ENCODE measurements around the gene ARHGEF17.

ARHGEF17 gene

DNA sequence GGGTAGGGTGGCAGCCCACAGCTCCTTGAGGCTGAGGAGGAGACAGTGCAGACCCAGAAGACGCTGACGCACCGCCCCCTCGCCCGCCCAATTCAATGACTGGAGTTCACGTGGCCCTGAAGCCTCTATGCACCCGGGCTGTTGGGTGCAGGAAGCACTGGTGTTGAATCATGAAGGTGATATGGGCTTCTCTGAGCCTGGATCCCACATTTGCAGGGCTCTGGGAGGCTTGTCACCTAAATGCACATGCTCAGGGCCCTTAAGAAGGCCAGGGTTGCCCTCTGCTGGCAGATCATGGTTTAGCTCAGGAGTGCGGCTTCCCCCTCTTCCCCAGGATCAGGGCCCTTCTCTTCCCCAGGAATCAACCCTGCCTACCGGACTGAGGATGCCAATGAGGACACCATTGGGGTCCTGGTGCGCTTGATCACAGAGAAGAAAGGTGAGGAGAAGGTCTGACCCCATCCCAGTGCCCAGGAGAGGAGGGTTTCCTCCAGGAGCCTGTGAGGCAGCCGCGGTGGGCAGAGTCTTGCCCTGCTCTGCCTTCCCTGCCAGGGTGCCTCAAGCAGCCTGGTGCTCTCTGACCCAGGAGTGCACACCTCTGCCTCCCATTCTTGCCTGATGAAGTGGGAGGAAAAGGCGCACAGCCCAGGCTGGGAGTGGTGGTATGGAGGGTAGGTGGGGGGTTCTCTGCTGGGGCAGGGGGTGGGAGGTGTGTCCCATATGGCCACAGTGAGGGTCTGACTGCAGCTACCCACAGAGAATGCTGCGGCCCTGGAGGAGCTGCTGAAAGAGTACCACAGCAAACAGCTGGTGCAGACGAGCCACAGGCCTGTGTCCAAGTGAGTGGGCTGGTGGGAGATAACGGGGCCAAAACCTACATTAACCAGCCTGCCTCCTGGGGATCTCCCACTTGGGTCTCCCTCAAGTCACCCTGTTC is 85.7 kb downstream of the ARHGEF17 start:
- peak; percentile 69 for DNase-seq
- in situ Hi-C loops (cut with HindIII; ENCODE audit: low pct_ligation_motif_present, low pct_unique_long_range_greater_than_20kb, low sequenced_read_pairs), result no loop called here

DNA sequence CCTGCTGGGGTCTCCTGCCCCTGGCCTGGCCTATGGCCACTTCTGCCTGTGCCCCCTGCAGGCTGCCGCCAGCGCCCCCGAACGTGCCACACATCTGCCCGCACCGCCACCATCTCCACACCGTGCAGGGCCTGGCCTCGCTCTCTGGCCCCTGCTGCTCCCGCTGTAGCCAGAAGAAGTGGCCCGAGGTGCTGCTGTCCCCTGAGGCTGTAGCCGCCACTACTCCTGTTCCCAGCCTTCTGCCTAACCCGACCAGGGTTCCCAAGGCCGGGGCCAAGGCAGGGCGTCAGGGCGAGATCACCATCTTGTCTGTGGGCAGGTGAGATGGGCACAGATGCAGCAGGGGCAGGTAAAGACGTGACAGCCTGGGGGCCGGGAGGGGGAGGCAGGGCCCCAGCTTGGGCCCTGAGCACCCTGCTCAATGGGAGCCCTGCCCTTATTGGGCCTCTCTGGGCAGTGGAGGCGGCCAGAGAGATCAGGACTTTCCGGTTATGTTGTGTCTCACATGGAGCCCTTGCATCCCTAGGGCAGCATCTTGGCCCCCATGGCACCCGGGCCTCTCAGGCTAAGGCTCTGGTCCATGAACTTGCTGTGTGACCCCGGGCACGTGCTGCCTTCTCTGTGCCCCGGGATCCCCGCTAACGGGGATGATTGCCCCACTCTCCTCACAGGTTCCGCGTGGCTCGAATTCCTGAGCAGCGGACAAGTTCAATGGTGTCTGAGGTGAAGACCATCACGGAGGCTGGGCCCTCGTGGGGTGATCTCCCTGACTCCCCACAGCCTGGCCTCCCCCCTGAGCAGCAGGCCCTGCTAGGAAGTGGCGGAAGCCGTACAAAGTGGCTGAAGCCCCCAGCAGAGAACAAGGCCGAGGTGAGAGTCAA is 86.6 kb downstream of the ARHGEF17 start:
- no peak for DNase-seq
- in situ Hi-C loops (cut with HindIII; ENCODE audit: low pct_ligation_motif_present, low pct_unique_long_range_greater_than_20kb, low sequenced_read_pairs), result no loop called here

DNA sequence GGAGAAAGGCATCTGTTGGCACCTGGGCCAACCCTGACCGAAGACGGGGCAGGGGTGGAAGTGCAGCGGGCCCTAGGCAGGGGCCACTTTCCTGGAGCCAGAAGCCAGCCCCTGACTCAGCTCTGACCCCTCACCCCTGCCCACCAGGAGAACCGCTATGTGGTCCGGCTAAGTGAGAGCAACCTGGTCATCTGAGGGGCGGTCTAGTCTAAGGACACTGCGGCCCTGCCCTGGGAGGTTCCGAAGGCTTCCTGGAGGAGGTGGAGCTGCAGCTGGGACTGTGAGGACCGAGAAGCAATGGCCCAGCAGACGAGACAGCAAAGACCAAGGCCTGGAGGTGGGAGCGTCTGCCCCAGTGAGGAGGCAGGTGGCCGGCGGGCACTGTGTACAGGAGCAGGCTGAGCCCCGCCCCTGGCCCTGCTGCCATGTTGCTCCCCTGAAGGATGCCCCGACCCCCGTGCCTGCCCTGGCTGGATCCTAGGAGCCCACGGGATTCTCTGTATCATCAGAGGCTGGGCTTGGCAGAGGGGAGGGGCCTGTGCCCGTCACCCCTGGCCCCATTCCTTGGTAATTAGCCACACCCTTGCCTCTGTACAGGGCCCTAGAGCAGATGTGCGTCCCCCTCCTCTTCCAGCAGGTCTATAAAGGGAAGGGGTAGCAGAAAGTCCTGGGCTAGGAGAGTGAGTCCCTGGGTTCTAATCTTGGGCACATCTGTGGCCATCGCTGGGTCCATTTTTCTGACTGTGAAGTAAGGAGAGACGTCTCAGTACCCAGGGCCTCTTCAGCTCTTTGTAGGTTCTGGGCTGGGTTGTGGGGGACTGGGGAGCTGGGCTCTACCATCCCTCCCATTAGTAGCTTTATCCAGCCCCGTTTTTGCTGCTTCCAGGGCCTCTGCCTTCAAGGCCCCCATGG is 87.5 kb downstream of the ARHGEF17 start:
- no peak for DNase-seq
- in situ Hi-C loops (cut with HindIII; ENCODE audit: low pct_ligation_motif_present, low pct_unique_long_range_greater_than_20kb, low sequenced_read_pairs), result no loop called here

DNA sequence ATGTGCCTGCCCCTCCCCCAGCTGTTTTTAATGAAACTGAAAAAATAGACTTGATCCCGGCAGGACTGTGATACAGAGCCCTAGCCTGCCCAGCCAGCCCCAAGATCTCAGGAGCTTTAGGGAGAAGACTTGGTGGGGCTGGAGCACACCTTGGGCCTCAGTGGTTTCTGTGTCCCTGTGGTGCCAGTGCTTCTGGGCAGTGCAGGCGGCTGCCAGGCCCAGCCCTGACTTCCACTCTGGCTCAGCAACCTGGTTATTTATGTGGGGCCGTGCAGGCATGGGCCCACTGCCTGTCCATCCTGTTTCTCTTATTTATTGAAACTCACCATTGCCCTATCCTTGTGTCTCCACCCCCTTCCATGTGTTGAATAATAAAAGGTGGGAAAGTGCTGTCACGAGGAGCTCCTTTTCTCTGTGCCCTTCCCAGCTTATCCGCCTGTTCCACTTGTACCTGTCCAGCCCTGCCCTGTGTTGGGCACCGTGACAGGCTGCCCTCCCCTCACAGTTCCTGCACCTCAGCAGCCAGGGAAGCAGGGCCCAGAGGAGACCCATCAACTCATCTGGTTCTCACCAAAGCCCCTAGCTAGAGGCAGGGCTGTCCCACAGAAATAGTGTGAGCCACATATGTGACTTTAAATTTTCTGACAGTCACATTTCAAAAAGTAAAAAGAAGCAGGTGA is 88.3 kb downstream of the ARHGEF17 start:
- no peak for DNase-seq
- in situ Hi-C loops (cut with HindIII; ENCODE audit: low pct_ligation_motif_present, low pct_unique_long_range_greater_than_20kb, low sequenced_read_pairs), result no loop called here

DNA sequence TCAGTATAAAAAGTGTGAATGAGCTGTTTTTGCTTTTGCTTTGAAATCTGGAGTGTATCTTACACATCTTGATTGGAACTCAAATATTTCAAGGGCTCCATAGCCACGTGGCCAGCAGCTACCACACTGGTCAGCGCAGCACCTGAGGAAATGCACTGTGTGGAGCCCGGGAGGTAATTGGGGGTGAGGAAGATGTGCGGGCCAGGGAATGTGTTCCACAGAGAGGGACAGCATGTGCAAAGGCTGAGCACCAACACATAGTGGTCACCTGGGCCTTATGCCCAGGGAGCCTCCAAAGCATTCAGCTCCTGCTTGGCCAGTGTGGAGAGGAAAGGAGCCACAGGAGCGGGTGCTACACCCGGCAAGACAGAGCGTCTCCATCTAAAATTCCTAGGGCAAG is 88.9 kb downstream of the ARHGEF17 start:
- in situ Hi-C loops (cut with HindIII; ENCODE audit: low pct_ligation_motif_present, low pct_unique_long_range_greater_than_20kb, low sequenced_read_pairs), result no loop called here
- DNase-seq, result no peak

DNA sequence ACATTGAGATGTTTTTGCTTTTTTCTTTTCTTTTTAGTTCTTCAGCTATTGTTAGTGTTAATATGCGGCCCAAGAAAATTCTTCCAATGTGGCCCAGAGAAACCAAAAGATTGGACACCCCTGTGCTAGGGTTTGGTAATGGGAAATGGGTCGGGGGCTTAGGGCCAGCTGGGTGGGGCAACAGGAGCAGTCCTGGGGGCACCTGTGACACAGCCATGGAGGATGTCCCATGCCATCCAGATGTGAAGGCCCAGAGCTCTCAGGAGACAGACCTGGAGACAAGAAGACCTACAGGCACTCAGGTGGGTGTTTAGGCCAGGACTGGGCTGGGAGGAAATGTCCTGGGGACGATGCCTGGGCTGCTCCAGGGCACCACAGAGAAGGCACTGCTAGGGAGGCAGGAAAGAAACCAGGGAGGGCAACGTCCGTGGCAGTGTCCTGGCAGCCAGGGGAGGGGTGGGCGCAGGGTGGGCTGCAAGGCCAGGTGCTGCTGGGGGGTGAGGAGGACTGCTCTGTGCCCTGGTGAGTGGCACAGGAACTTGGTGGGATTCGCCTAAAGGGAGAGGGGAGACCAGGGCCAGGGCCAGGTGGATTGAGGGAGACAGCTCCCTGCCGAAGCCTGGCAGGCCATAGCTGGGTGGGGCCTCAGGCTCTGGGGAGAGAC is 89.5 kb downstream of the ARHGEF17 start:
- in situ Hi-C loops (cut with HindIII; ENCODE audit: low pct_ligation_motif_present, low pct_unique_long_range_greater_than_20kb, low sequenced_read_pairs), result no loop called here
- DNase-seq, result no peak

DNA sequence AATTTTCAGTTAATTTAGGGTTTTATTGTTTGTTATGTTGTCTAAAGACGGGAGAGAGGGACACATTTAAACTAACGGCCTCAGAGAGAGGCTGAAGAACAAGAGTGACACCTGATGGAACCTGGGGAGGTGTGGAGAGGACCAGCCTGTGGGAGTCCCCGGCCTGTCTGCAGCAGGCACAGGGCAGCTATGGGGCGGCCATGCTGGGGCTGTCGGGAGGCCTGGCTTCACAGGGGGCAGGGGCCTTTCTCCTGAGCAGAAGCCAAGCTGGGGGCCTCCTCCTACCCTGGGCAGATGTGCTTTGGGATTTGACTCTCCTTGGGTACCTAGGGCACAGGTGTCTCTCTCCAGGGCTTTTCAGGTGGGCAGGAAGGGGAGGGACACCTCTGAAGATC is 90.1 kb downstream of the ARHGEF17 start:
- in situ Hi-C loops (cut with HindIII; ENCODE audit: low pct_ligation_motif_present, low pct_unique_long_range_greater_than_20kb, low sequenced_read_pairs), result no loop called here
- no peak for DNase-seq

DNA sequence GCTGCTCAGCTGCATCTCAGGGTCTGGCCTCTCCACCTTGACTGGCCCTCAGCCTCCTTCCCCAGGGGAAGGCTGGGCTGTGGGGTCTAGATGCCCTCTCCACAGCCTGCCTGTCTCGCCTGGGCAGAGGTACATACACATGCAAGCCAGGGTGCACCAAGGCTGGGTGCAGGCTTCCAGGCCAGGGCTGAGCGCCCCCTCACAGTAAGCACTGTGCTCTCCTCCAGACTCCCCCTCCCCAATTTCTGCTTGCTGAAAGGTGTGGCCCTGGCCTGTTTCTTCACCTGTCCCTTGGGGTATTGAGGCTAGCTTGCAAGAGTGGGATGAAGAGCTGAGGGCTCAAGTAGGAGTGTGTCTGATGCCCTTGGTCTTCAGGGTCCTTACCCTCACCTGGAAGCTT is 90.6 kb downstream of the ARHGEF17 start:
- in situ Hi-C loops (cut with HindIII; ENCODE audit: low pct_ligation_motif_present, low pct_unique_long_range_greater_than_20kb, low sequenced_read_pairs), result no loop called here
- no peak for DNase-seq

DNA sequence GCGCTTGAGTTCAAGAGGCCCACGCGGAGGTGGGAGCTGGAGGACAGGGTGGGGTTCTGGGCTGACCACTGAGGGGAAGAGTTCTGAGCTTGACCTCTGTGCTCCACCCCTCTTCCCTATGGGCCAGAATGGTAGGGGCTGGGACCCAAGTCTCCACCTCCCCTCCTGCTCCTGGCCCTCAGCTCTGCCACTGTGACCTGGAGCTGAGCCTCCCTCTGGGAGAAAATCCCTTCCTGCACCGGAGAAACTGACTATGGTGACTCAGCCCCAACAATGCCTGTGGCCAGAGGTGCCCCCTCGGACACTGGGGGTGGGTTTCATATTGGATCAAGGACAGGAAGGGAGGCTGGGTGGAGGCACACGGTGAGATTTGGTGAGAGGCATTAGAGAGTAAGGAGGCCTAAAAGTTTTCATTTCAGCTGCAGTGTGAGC is 91.1 kb downstream of the ARHGEF17 start:
- in situ Hi-C loops (cut with HindIII; ENCODE audit: low pct_ligation_motif_present, low pct_unique_long_range_greater_than_20kb, low sequenced_read_pairs), result no loop called here

DNA sequence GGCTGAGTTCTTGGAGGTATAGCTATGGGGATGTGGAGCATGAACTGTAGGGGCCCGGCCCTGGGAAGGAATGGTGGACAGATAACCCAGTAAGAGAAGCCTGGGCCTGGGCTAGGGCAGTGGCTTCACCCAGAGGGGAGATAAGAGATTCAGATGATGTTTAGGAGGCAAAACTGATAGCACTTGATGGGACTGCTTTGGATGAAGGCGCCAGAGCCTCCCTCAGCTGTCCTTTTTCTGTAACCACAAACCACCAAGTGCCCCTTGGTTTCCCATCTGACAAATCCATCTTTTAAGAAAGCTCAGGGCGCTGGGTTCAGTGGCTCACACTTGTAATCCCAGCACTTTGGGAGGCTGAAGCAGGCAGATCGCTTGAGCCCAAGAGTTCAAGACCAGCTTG is 91.6 kb downstream of the ARHGEF17 start:
- in situ Hi-C loops (cut with HindIII; ENCODE audit: low pct_ligation_motif_present, low pct_unique_long_range_greater_than_20kb, low sequenced_read_pairs), result no loop called here
- no peak for DNase-seq

More for the DNA sequence above, 91.1 kb downstream of the ARHGEF17 start:
- no peak for DNase-seq

DNA sequence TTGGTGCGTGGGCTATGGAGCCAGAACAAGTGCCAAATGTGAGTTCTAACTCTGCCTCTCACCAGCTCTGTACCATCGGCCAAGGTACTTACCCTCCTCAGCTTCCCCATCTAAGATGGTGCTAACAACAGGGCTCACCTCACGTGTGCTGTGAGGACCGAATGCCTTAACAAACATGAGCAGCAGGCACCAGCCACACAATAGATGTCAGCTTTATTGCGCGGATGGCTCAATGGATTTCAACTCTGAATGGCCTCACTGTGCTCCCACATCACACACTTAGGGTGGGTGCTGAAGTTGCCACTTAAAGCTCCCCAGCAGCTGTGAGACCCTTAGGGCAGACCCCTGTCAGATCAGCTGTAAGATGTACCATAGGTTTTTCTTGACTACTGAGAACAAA is 92.2 kb downstream of the ARHGEF17 start:
- no peak for DNase-seq
- in situ Hi-C loops (cut with HindIII; ENCODE audit: low pct_ligation_motif_present, low pct_unique_long_range_greater_than_20kb, low sequenced_read_pairs), result no loop called here

DNA sequence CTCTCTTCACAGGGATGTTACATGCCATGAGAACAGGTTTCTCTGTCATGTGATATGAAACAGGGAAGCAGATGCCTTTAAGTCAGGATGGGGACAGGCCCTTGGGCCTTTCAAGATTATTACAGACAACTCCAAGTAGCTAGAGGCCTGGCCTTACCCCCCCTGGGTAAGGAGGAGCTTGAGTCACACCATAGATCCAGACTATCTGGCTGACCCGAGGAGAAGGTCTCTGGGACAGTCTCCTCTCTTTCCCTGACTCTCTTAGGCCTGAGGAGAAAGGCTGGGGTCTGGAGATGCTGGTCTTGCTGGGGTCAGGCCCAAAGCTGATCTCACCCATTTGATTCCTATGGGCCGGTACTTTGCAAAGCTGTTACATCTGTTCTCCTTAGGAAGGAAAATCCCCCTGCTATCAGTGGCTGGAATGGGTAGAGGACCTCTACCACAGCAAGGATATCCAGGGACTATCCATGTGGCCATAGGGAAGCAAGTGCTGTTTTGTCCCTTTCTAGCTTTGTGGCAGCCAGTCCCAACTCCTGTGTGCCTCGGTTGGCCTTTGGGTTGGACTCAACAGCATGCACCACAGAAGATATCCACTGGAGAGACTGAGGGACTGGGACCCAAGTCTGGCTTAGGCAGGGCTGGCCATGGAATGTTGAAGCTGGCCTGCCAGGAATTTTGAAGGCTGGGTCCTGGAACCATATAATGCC is 93.3 kb downstream of the ARHGEF17 start:
- no peak for DNase-seq
- in situ Hi-C loops (cut with HindIII; ENCODE audit: low pct_ligation_motif_present, low pct_unique_long_range_greater_than_20kb, low sequenced_read_pairs), result no loop called here

DNA sequence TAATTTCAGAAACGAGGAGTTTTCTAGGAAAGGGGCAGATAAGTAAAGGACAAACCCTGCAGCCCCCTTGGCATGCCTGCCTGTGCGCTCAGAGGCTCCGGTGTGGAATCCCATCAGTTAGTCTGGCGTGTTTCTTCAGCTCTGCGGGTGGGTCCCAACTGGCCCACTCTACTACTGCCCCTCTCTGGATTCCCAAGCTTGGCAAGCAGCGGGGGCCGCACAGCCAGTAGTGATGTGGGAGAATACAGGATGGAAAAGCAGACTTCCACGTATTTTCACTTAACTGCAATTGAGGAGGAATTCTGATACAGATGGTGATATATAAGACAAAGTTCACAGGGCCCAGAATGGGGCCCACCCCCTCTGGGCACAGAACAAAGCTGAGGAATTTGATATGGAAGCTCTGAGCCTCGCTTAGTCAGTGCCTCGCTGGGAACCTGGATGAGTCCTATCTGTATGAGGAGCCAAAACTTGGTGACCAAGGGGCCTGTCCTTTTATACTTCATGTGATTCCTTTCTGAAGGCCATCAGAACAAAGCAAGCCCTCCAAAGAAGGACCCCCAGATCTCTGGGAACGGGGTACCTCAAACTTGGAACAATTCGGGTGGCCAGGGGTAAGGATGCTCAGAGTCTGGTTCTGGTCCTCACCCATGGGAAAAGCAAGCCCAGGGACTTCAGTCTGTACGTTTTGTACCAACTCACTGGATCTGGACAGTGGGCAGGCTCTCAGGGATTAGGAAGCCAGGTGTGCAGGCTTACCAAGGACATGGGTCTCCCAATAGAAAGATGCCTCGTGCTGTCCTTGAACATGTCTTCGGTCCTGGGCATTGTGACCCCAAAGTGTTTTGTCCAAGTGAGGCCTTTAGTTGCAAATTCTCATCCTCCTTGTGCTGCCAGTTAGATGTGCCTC is 94.1 kb downstream of the ARHGEF17 start:
- DNase-seq, result no peak
- in situ Hi-C loops (cut with HindIII; ENCODE audit: low pct_ligation_motif_present, low pct_unique_long_range_greater_than_20kb, low sequenced_read_pairs), result no loop called here

DNA sequence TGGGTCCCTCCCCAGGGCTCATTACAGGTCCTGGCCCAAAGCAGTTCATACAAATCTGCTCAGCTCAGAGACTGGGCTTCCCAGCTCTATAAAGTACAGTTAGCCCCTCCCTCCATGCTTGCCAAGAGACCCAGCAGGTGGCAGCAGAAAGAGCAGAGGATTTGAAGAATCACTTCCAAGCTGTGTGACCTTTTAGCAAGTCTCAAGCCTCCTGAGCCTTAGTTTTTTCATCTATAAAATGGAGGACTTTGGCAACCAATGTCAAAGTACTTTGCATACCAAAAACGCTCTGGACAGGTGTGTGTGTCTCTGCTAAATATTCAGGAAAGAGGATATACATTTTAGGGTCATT is 94.7 kb downstream of the ARHGEF17 start:
- in situ Hi-C loops (cut with HindIII; ENCODE audit: low pct_ligation_motif_present, low pct_unique_long_range_greater_than_20kb, low sequenced_read_pairs), result no loop called here
- DNase-seq, result peak; percentile 35

DNA sequence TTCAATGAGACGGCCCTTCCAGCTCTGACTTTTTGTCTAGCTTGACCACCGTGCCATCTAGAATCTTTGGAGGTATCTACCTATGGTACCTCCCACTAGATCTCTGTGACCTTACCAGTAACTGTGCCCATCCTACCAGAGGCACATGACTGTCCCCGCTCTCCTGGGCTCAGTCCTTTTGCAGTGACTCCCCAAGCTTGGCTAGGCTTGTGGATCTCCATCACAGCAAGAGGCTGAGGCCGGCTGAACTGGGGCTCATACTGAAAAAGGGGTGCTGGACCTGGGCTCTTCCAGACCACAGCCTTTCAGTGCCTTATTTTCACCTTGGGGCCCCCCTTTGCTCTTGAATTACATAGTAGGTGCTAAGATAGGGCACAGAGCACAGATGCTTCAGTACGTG is 95.5 kb downstream of the ARHGEF17 start:
- in situ Hi-C loops (cut with HindIII; ENCODE audit: low pct_ligation_motif_present, low pct_unique_long_range_greater_than_20kb, low sequenced_read_pairs), result no loop called here
- DNase-seq, result no peak

DNA sequence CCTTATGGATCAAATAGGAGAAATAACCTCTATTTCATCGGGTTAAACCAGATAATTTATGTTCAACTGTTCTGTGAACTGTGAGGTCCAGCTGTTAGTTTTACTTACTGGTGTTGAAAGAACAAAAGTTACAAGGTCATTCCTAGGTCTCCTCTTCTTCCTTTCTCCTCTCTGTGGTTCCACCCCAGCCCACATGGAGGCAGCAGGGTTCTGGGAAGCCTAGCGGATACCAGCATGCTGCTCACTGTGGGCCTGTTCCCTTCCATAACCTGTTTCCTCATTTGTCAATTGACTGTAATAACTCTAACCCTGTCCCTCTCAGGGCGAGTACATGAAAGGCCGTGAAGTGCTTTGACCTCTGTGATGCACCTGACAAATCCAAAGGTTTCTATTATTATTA is 96.0 kb downstream of the ARHGEF17 start:
- peak; percentile 45 for DNase-seq
- in situ Hi-C loops (cut with HindIII; ENCODE audit: low pct_ligation_motif_present, low pct_unique_long_range_greater_than_20kb, low sequenced_read_pairs), result no loop called here
